ENCODE results near the gene ZBED1. TPM values are rescaled to one million over a fixed set of nuclear protein-coding genes. Genes with fewer than 3 reads are reported as not detected.

Gene ZBED1
- polyA plus RNA-seq, 1 donor (not counting 4 experiments of a cell fraction or from before 2014, with no cell fraction given) = 9.0 TPM

DNA sequence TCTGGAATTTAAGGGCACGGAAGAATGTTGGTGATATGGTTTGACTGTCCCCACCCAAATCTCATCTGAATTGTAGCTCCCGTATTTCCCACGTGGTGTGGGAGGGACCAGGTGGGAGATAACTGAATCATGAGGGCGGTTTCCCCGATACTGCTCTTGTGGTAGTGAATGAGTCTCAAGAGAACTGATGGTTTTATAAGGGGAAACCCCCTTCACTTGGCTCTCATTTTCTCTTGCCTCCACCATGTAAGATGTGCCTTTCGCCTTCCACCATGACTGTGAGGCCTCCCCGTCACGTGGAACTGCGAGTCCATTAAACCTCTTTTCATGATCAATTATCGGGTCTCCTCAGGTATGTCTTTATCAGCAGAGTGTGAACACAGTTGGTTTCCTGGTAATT is 25.6 kb upstream of the ZBED1 start:
- Histone ChIP-seq H3K36me3 (ENCODE audit: control insufficient read depth in 2 of 2, extremely low read depth in 1 of 2, insufficient read depth in 2 of 2, low read length in 2 of 2) (no peaks in the 10 kb centered on the region), H3K9me3 (ENCODE audit: control insufficient read depth, low read depth, low read length) (no peaks in the 10 kb centered on the region), H2AFZ (ENCODE audit: control insufficient read depth, low read length) (no peak overlapping the region), H3K4me3 (ENCODE audit: control insufficient read depth in 2 of 3, extremely low read depth in 1 of 3, insufficient read depth in 2 of 3, low read depth in 1 of 3, low read length in 3 of 3) (no peak overlapping the region), H3K4me2 (ENCODE audit: control insufficient read depth, extremely low read depth, insufficient read depth, low read depth, low read length) (no peak overlapping the region), H3K4me1 (ENCODE audit: control insufficient read depth, extremely low read depth, insufficient read depth, low read length) (no peaks in the 10 kb centered on the region), H3K9ac (ENCODE audit: control insufficient read depth, extremely low read depth, insufficient read depth, low read length) (no peak overlapping the region), H3K9me1 (ENCODE audit: control insufficient read depth, extremely low read depth, insufficient read depth, low read length) (no peaks in the 10 kb centered on the region), H3K79me2 (ENCODE audit: control insufficient read depth, insufficient read depth, low read length) (no peaks in the 10 kb centered on the region), H3K27ac (ENCODE audit: control insufficient read depth, insufficient read depth, low read length) (no peak overlapping the region), H4K20me1 (ENCODE audit: control insufficient read depth, extremely low read depth, insufficient read depth, low read length) (no peaks in the 10 kb centered on the region), H3K27me3 (ENCODE audit: control insufficient read depth, extremely low read depth, insufficient read depth, low read length) (no peaks in the 10 kb centered on the region)
- dilution Hi-C loops (cut with MboI; ENCODE audit: extremely low pct_ligation_motif_present, low sequenced_read_pairs) = no loop called here
- no peak for DNase-seq (ENCODE audit: low read depth, low spot score)
- TF ChIP-seq, protein P1, sequence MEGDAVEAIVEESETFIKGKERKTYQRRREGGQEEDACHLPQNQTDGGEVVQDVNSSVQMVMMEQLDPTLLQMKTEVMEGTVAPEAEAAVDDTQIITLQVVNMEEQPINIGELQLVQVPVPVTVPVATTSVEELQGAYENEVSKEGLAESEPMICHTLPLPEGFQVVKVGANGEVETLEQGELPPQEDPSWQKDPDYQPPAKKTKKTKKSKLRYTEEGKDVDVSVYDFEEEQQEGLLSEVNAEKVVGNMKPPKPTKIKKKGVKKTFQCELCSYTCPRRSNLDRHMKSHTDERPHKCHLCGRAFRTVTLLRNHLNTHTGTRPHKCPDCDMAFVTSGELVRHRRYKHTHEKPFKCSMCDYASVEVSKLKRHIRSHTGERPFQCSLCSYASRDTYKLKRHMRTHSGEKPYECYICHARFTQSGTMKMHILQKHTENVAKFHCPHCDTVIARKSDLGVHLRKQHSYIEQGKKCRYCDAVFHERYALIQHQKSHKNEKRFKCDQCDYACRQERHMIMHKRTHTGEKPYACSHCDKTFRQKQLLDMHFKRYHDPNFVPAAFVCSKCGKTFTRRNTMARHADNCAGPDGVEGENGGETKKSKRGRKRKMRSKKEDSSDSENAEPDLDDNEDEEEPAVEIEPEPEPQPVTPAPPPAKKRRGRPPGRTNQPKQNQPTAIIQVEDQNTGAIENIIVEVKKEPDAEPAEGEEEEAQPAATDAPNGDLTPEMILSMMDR (optimal IDR thresholded peaks at IDR 0.05 in 1 of 3, IDR thresholded peaks at IDR 0.05 in 1 of 3, conservative IDR thresholded peaks at IDR 0.05 in 1 of 3; ENCODE audit: extremely low read depth in 1 of 3, insufficient read depth in 2 of 3, low read length in 3 of 3) = no peak
- TF ChIP-seq EZH2 (IDR thresholded peaks at IDR 0.05; ENCODE audit: low read length) = no peak
- no peak for FAIRE-seq

DNA sequence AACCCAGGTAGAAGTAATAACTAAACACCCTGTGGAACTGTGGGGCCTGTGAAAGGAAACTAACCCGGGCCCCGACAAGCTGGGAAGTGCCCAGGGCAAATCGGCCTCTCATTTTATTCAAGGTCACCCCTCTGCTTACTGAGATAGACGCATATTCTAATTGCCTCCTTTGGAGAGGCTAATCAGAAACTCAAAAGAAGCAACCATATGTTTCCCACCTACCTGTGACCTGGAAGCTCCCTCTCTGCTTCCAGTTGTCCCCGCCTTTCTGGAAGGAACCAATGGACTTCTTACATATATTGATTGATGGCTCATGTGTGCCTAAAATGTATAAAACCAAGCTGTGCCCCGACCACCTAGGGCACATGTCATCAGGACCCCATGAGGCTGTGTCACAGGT is 23.1 kb upstream of the ZBED1 start:
- Histone ChIP-seq H3K4me2 (ENCODE audit: control insufficient read depth, extremely low read depth, insufficient read depth, low read depth, low read length) (no peak overlapping the region), H4K20me1 (ENCODE audit: control insufficient read depth, extremely low read depth, insufficient read depth, low read length) (no peaks in the 10 kb centered on the region), H3K79me2 (ENCODE audit: control insufficient read depth, insufficient read depth, low read length) (no peaks in the 10 kb centered on the region), H3K9me3 (ENCODE audit: control insufficient read depth, low read depth, low read length) (peaks cover 3% of the 10 kb centered on the region), H3K9me1 (ENCODE audit: control insufficient read depth, extremely low read depth, insufficient read depth, low read length) (no peaks in the 10 kb centered on the region), H2AFZ (ENCODE audit: control insufficient read depth, low read length) (no peak overlapping the region), H3K27ac (ENCODE audit: control insufficient read depth, insufficient read depth, low read length) (no peak overlapping the region), H3K4me3 (ENCODE audit: control insufficient read depth in 2 of 3, extremely low read depth in 1 of 3, insufficient read depth in 2 of 3, low read depth in 1 of 3, low read length in 3 of 3) (no peak overlapping the region), H3K9ac (ENCODE audit: control insufficient read depth, extremely low read depth, insufficient read depth, low read length) (no peak overlapping the region), H3K36me3 (ENCODE audit: control insufficient read depth in 2 of 2, extremely low read depth in 1 of 2, insufficient read depth in 2 of 2, low read length in 2 of 2) (no peaks in the 10 kb centered on the region), H3K4me1 (ENCODE audit: control insufficient read depth, extremely low read depth, insufficient read depth, low read length) (no peaks in the 10 kb centered on the region), H3K27me3 (ENCODE audit: control insufficient read depth, extremely low read depth, insufficient read depth, low read length) (no peaks in the 10 kb centered on the region)
- dilution Hi-C loops (cut with MboI; ENCODE audit: extremely low pct_ligation_motif_present, low sequenced_read_pairs) = no loop called here
- no peak for FAIRE-seq
- DNase-seq (ENCODE audit: low read depth, low spot score) = no peak
- TF ChIP-seq EZH2 (IDR thresholded peaks at IDR 0.05; ENCODE audit: low read length) = no peak
- TF ChIP-seq, protein P1 (optimal IDR thresholded peaks at IDR 0.05 in 1 of 3, IDR thresholded peaks at IDR 0.05 in 1 of 3, conservative IDR thresholded peaks at IDR 0.05 in 1 of 3; ENCODE audit: extremely low read depth in 1 of 3, insufficient read depth in 2 of 3, low read length in 3 of 3) = no peak

All from keratinocyte (primary cell).